IMR-90 (cell line): ENCODE results near the gene ERG. TPM values are rescaled to one million over a fixed set of nuclear protein-coding genes. Genes with fewer than 3 reads are reported as not detected.

Source experiments
- ATAC-seq: fragments of 200-7000 bp; cut with Tn5 transposase; 2 replicates; pipeline ENCODE4 v1.9.1; 2020; ENCODE audit warnings: low read depth, mild to moderate bottlenecking, moderate library complexity
- BruUV-seq: library from RNA; stranded (reverse); fragments of 400-500 nt; replicated peaks from 2 replicates; lab custom pipeline; 2021; lab: Mats Ljungman, UMichigan
- CTCF ChIA-PET: fragments of 300-600 bp; formaldehyde crosslinking; extraction: SDS; loops from one replicate; lab custom pipeline; 2021; ENCODE audit warnings: antibody characterized with exemption; lab: Yijun Ruan, JAX
- POLR2A ChIA-PET: fragments of 300-600 bp; sonication (Branson Sonifier 250); formaldehyde crosslinking; loops from one replicate; lab custom pipeline; 2022; ENCODE audit warnings: antibody characterized with exemption; ENCODE audit not compliant: unreplicated experiment; lab: Charles Lee
- DNase-seq: peaks from one replicate; pipeline ENCODE4 v3.0.0; 2013
- H2AFZ ChIP-seq: replicated peaks from 2 replicates; pipeline ENCODE3; 2013; ENCODE audit warnings: low read length, mild to moderate bottlenecking; ENCODE audit not compliant: poor library complexity
- H2AK5ac ChIP-seq: 2 replicates; pipeline ENCODE4 v1.6.1; 2013; ENCODE audit warnings: low read depth, low read length, inconsistent platforms
- H2AK9ac ChIP-seq: replicated peaks from 2 replicates; pipeline ENCODE3; 2013; ENCODE audit warnings: mild to moderate bottlenecking, low read depth, low read length, moderate library complexity; ENCODE audit not compliant: poor library complexity
- H2BK120ac ChIP-seq: 2 replicates; pipeline ENCODE4 v1.6.1; 2013; ENCODE audit warnings: low read depth, low read length, inconsistent platforms
- H2BK15ac ChIP-seq: 3 replicates; pipeline ENCODE4 v1.6.1; 2013; ENCODE audit warnings: low read depth, low read length, inconsistent platforms
- H2BK20ac ChIP-seq: 2 replicates; pipeline ENCODE4 v1.6.1; 2013; ENCODE audit warnings: low read depth, mild to moderate bottlenecking, inconsistent platforms, low read length, moderate library complexity
- H2BK5ac ChIP-seq: 2 replicates; pipeline ENCODE4 v1.6.1; 2013; ENCODE audit warnings: mild to moderate bottlenecking, low read depth, low read length, inconsistent platforms; ENCODE audit not compliant: poor library complexity, severe bottlenecking
- H3K14ac ChIP-seq: replicated peaks from 2 replicates; pipeline ENCODE4 v1.6.1; 2013; ENCODE audit warnings: low read depth, low read length, inconsistent platforms
- H3K18ac ChIP-seq: 2 replicates; pipeline ENCODE4 v1.6.1; 2013; ENCODE audit warnings: low read depth, low read length, control low read depth
- H3K23ac ChIP-seq: 2 replicates; pipeline ENCODE4 v1.6.1; 2013; ENCODE audit warnings: low read depth, low read length, inconsistent platforms
- H3K27ac ChIP-seq: 2 replicates; pipeline ENCODE4 v1.5.1; 2013; ENCODE audit warnings: mild to moderate bottlenecking, control low read depth, low read length; ENCODE audit not compliant: insufficient read depth
- H3K27me3 ChIP-seq: 2 replicates; pipeline ENCODE4 v1.6.1; 2013; ENCODE audit warnings: low read length; ENCODE audit not compliant: control insufficient read depth, insufficient read depth
- H3K36me3 ChIP-seq: 2 replicates; pipeline ENCODE4 v1.6.1; 2013; ENCODE audit warnings: low read length, mixed read lengths; ENCODE audit not compliant: control insufficient read depth, insufficient read depth
- H3K4ac ChIP-seq: 2 replicates; pipeline ENCODE4 v1.6.1; 2013; ENCODE audit warnings: low read depth, low read length, inconsistent platforms
- H3K4me1 ChIP-seq: 2 replicates; pipeline ENCODE4 v1.6.1; 2013; ENCODE audit warnings: low read length, mixed read lengths; ENCODE audit not compliant: control insufficient read depth, insufficient read depth
- H3K4me2 ChIP-seq: 2 replicates; pipeline ENCODE4 v1.6.1; 2013; ENCODE audit warnings: low read depth, mild to moderate bottlenecking, control low read depth, low read length, moderate library complexity
- H3K4me3 ChIP-seq: 2 replicates; pipeline ENCODE4 v1.5.1; 2013; ENCODE audit warnings: low read depth, mild to moderate bottlenecking, control low read depth, low read length, moderate library complexity; ENCODE audit not compliant: insufficient read depth
- H3K56ac ChIP-seq: 2 replicates; pipeline ENCODE4 v1.6.1; 2013; ENCODE audit warnings: low read length, inconsistent platforms; ENCODE audit not compliant: insufficient read depth; ENCODE audit errors: extremely low read depth
- H3K79me1 ChIP-seq, 2 experiments: 2 replicates each; pipeline ENCODE4 v1.6.1; 2013; ENCODE audit warnings: low read length in 2 of 2, inconsistent platforms in 1 of 2, low read depth in 1 of 2
- H3K9ac ChIP-seq: 2 replicates; pipeline ENCODE4 v1.6.1; 2013; ENCODE audit warnings: low read depth, low read length, control low read depth
- H3K9me1 ChIP-seq: 2 replicates; pipeline ENCODE4 v1.6.1; 2013; ENCODE audit warnings: low read length, inconsistent platforms; ENCODE audit not compliant: insufficient read depth
- H3K9me3 ChIP-seq: 2 replicates; pipeline ENCODE4 v1.6.1; 2013; ENCODE audit warnings: low read length; ENCODE audit not compliant: control insufficient read depth, insufficient read depth
- H4K20me1 ChIP-seq: 2 replicates; pipeline ENCODE4 v1.6.1; 2013; ENCODE audit warnings: low read length, inconsistent platforms; ENCODE audit not compliant: insufficient read depth
- H4K5ac ChIP-seq: 2 replicates; pipeline ENCODE4 v1.6.1; 2013; ENCODE audit warnings: mild to moderate bottlenecking, low read depth, low read length, control low read depth
- H4K8ac ChIP-seq, 2 experiments: 2 replicates each; pipeline ENCODE4 v1.6.1; 2013; ENCODE audit warnings: low read depth in 2 of 2, low read length in 2 of 2, control low read depth in 1 of 2, inconsistent platforms in 1 of 2
- H4K91ac ChIP-seq: 2 replicates; pipeline ENCODE4 v1.6.1; 2013; ENCODE audit warnings: low read depth, low read length, inconsistent platforms; ENCODE audit not compliant: insufficient read depth
- MAZ ChIP-seq: IDR thresholded peaks from 2 replicates; pipeline ENCODE4 v1.6.1; 2012; ENCODE audit warnings: low read depth, mild to moderate bottlenecking, low read length, improper control_type of control experiment, moderate library complexity, borderline replicate concordance
- RAD21 ChIP-seq: IDR thresholded peaks from 2 replicates; pipeline ENCODE4 v1.6.1; 2012; ENCODE audit warnings: low read length, improper control_type of control experiment
- RCOR1 ChIP-seq: IDR thresholded peaks from 2 replicates; pipeline ENCODE4 v1.6.1; 2012; ENCODE audit warnings: mild to moderate bottlenecking, low read length, improper control_type of control experiment; ENCODE audit not compliant: insufficient replicate concordance
- WGBS, 2 experiments: methylation state at CpG; one replicate each; pipeline versions ENCODE4 v1.1.5 to v1.1.7; 2013; ENCODE audit warnings: missing lambda C conversion rate in 2 of 2; ENCODE audit not compliant: insufficient read length in 1 of 2; ENCODE audit errors: extremely low coverage in 2 of 2; 5-methylcytosine and 5-hydroxymethylcytosine counted together
- dilution Hi-C: fragments of 300-500 bp; cut with HindIII; formaldehyde crosslinking; loops from one replicate; pipeline ENCODE4 v1.14.3; 2018; ENCODE audit warnings: low sequenced_read_pairs; ENCODE audit not compliant: unreplicated experiment
- in situ Hi-C: fragments of 300-500 bp; cut with MboI; formaldehyde crosslinking; loops from 3 replicates; pipeline ENCODE4 v1.14.3; 2019; ENCODE audit warnings: low sequenced_read_pairs, inconsistent platforms, mixed read lengths
- intact Hi-C: fragments of 100-400 bp; cut with micrococcal nuclease; formaldehyde crosslinking; loops from 2 replicates; pipeline ENCODE4 v1.10.0; 2022
- polyA plus RNA-seq, 3 experiments: library from polyadenylated mRNA; depleted of rRNA; stranded (reverse); fragments of >200 nt; gene quantifications; 2 replicates each; pipeline ENCODE4 v1.2.3, GENCODE V29; 2012; ENCODE audit warnings: low replicate concordance in 1 of 3
- total RNA-seq: library from RNA; depleted of rRNA; stranded (reverse); fragments of >200 nt; gene quantifications from 2 replicates; pipeline ENCODE4 v1.2.3, GENCODE V29; 2012

ERG gene
- total and polyA plus RNA-seq, 2 of the 4 experiments (the other 2 are of a cell fraction) = not detected

- ChIA-PET POLR2A (no interaction called here), CTCF (no interaction called here)
- H2AK5ac ChIP-seq = no peak overlapping the region
- no peaks in the 10 kb centered on the region for H4K20me1 ChIP-seq
- H3K36me3 ChIP-seq = no peaks in the 10 kb centered on the region
- H3K56ac ChIP-seq = no peak overlapping the region
- peaks cover 7% of the 10 kb centered on the region for H3K27me3 ChIP-seq
- no peak overlapping the region for H2BK20ac ChIP-seq
- H2AK9ac ChIP-seq = no peak overlapping the region
- TF ChIP-seq MAZ = no peak
- TF ChIP-seq RAD21 = no peak
- TF ChIP-seq RCOR1 = no peak
- WGBS, 2 experiments = 93% methylated on average over 5 of the region's 8 CpGs; no CpG with 5 or more reads in 1 of the 2 experiments
- H2BK5ac ChIP-seq = no peak overlapping the region
- H2BK120ac ChIP-seq = no peak overlapping the region
- H3K4me2 ChIP-seq = no peak overlapping the region
- no peak overlapping the region for H4K5ac ChIP-seq
- H3K4me3 ChIP-seq = no peak overlapping the region
- no peak overlapping the region for H3K23ac ChIP-seq
- intact Hi-C loops = no loop called here
- no peak for ATAC-seq
- no peak overlapping the region for H2BK15ac ChIP-seq
- H4K91ac ChIP-seq = no peak overlapping the region
- peaks cover 7% of the 10 kb centered on the region; the same call in 1 of the 2 replicates for H3K9me1 ChIP-seq
- in situ Hi-C loops = no loop called here
- dilution Hi-C loops = no loop called here
- no peak for DNase-seq
- H3K27ac ChIP-seq = no peak overlapping the region
- no peak overlapping the region for H3K9ac ChIP-seq
- no peak overlapping the region for H4K8ac ChIP-seq
- H3K4me1 ChIP-seq = peaks cover 10% of the 10 kb centered on the region
- H3K18ac ChIP-seq = no peak overlapping the region
- no peak overlapping the region for H3K4ac ChIP-seq
- H2AFZ ChIP-seq = no peak overlapping the region
- no TSS peak for BruUV-seq
- no peak overlapping the region for H3K14ac ChIP-seq
- no peaks in the 10 kb centered on the region for H3K79me1 ChIP-seq
- H3K9me3 ChIP-seq = no peaks in the 10 kb centered on the region
Observed at GRCh38 chr21:38443110-38443509, 55.2 kb downstream of the ERG start.
